Adrenal gland (tissue), 12 donors: Measurements from ENCODE around the gene RAB14. TPM values are rescaled to one million over a fixed set of nuclear protein-coding genes. Genes with fewer than 3 reads are reported as not detected.

Experiments
- DNase-seq, 7 donors: peaks; one replicate each; pipeline ENCODE4 v3.0.0-alpha.2; 2019 to 2020
- H3K27ac ChIP-seq, 5 donors: fragments of 200-600 bp; sonication (generic) in 4 of 5; 1 replicate in 3 of 5; 2 replicates in 2 of 5; pipeline versions ENCODE4 v1.5.1 to v1.8.0; 2016 to 2020; ENCODE audit warnings: mild to moderate bottlenecking in 1 of 5
- H3K27me3 ChIP-seq: fragments of 200-600 bp; 2 replicates; pipeline ENCODE4 v1.8.0; 2021
- H3K36me3 ChIP-seq, 2 donors: fragments of 200-600 bp; replicated peaks in 1 of 2; 1 replicate in 1 of 2; 2 replicates in 1 of 2; pipeline versions ENCODE4 v1.5.1 to v1.8.0; 2018 to 2022
- H3K4me1 ChIP-seq, 2 donors: fragments of 200-600 bp; replicated peaks in 1 of 2; 1 replicate in 1 of 2; 2 replicates in 1 of 2; pipeline versions ENCODE4 v1.5.1 to v1.8.0; 2018 to 2021
- H3K4me3 ChIP-seq, 4 donors: fragments of 200-600 bp; sonication (generic) in 3 of 4; one replicate each; pipeline ENCODE4 v1.5.1; 2016 to 2018
- H3K9me3 ChIP-seq, 3 donors: fragments of 200-600 bp; sonication (generic) in 1 of 3; replicated peaks in 1 of 3; 1 replicate in 2 of 3; 2 replicates in 1 of 3; pipeline versions ENCODE4 v1.5.1 to v1.8.0; 2016 to 2021
- CTCF ChIP-seq, 6 experiments: fragments of 450-650 bp in 4 of 6; fragments of 200-600 bp in 2 of 6; sonication (generic) in 1 of 6; IDR thresholded peaks; 1 replicate in 5 of 6; 2 replicates in 1 of 6; pipeline versions ENCODE4 v1.5.1 to v1.8.0; 2016 to 2021; ENCODE audit warnings: antibody characterized with exemption in 6 of 6, mild to moderate bottlenecking in 2 of 6, moderate library complexity in 1 of 6
- POLR2A ChIP-seq, 2 donors: fragments of 450-650 bp; IDR thresholded peaks; one replicate each; pipeline ENCODE4 v1.6.1; 2017; ENCODE audit warnings: antibody characterized with exemption in 2 of 2, mild to moderate bottlenecking in 2 of 2, moderate library complexity in 1 of 2
- WGBS, 4 donors: extraction: QIAGEN DNeasy Blood & Tissue Kit in 2 of 4; methylation state at CpG; one replicate each; pipeline versions ENCODE4 v1.1.5 to v1.1.7; 2013 to 2017; 5-methylcytosine and 5-hydroxymethylcytosine counted together
- intact Hi-C, 2 donors: fragments of 100-400 bp; cut with DNase I; formaldehyde crosslinking; loops; one replicate each; pipeline versions ENCODE4 v1.14.1 to v1.15.0; 2022 to 2023
- polyA plus RNA-seq, 3 donors: library from polyadenylated mRNA; stranded (reverse); fragments of 200-250 nt in 2 of 3; fragments of 350-450 nt in 1 of 3; fragmentation: Illumina TruSeq in 1 of 3; extraction: RNeasy Lipid Tissue Mini Kit (QIAGEN cat#74804) in 1 of 3; gene quantifications; one replicate each; pipeline ENCODE4 v1.2.3, GENCODE V29; 2013 to 2014
- total RNA-seq, 9 donors: library from RNA; depleted of rRNA in 4 of 9; stranded (reverse); fragments of >200 nt in 4 of 9; fragments of 120-200 nt in 1 of 9; fragmentation: NEBNext Ultra II Directional in 1 of 9; extraction: Animal tissue kit (Norgen Biotek cat#: 25700) in 1 of 9; gene quantifications; one replicate each; pipeline versions ENCODE4 v1.1.0 to v1.2.4, GENCODE V29; 2013 to 2023
- donor health status: healthy with polysubstance abuse.
- donor health status: Bipolar disorder and iron deficiency.
- donor health status: DM: yes; HTN: yes; CAD: no.
- donor health status: DM: no; HTN: no; CAD: no.
- donor health status: DM: no; HTN: no; CAD: no.
- donor health status: DM: yes; HTN: yes; CAD: no.

The RAB14 gene
- total and polyA plus RNA-seq, 12 donors, result 16.5 to 108 (median 43.5) TPM

- Histone ChIP-seq H3K27me3 (no peaks in the 10 kb centered on the region), H3K27ac (peak overlapping the region in 3 of 5 donors; percentile 13 to 74 (median 49)), H3K4me1 (peaks cover 0 to 8% of the 10 kb centered on the region in 2 donors), H3K36me3 (no peaks in the 10 kb centered on the region), H3K9me3 (peaks cover 0 to 10% (median 0%) of the 10 kb centered on the region in 3 donors), H3K4me3 (no peak overlapping the region)
- intact Hi-C loops, result no loop called here
- no peak for TF ChIP-seq POLR2A (IDR thresholded peaks at IDR 0.05)
- TF ChIP-seq CTCF (IDR thresholded peaks at IDR 0.05), result no peak
- 83 to 89% (median 88%) methylated on average over 4 of the region's 4 CpGs for WGBS, 4 donors
- DNase-seq, result no peak
These were observed 41.3 kb upstream of the RAB14 start for GRCh38 chr9:121242959-121243346.

GRCh38 chr9:121242219-121242958 lies 40.7 kb upstream of the RAB14 start:
- TF ChIP-seq CTCF (IDR thresholded peaks at IDR 0.05) (no peak), POLR2A (IDR thresholded peaks at IDR 0.05) (no peak)
- WGBS, 4 donors, result 32 to 60% (median 48%) methylated on average over 5 of the region's 5 CpGs
- Histone ChIP-seq H3K4me1 (peaks cover 0 to 8% of the 10 kb centered on the region in 2 donors), H3K4me3 (no peak overlapping the region), H3K27ac (peak overlapping the region in 4 of 5 donors; percentile 2 to 74 (median 31)), H3K9me3 (peaks cover 0 to 10% (median 0%) of the 10 kb centered on the region in 3 donors), H3K36me3 (no peaks in the 10 kb centered on the region), H3K27me3 (no peaks in the 10 kb centered on the region)
- intact Hi-C loops, result no loop called here
- DNase-seq, result peak in 6 of 7 donors; percentile 25 to 58 (median 36)

GRCh38 chr9:121240472-121241135 lies 38.9 kb upstream of the RAB14 start:
- intact Hi-C loops, result no loop called here
- Histone ChIP-seq H3K9me3 (peaks cover 0 to 10% (median 0%) of the 10 kb centered on the region in 3 donors), H3K4me1 (peaks cover 0 to 8% of the 10 kb centered on the region in 2 donors), H3K27me3 (no peaks in the 10 kb centered on the region), H3K27ac (no peak overlapping the region), H3K4me3 (no peak overlapping the region), H3K36me3 (no peaks in the 10 kb centered on the region)
- DNase-seq, result no peak
- 94 to 97% (median 95%) methylated on average over 6 of the region's 6 CpGs for WGBS, 4 donors
- TF ChIP-seq CTCF (IDR thresholded peaks at IDR 0.05), result no peak
- TF ChIP-seq POLR2A (IDR thresholded peaks at IDR 0.05), result no peak

GRCh38 chr9:121239851-121240250 lies 38.2 kb upstream of the RAB14 start:
- Histone ChIP-seq H3K36me3 (no peaks in the 10 kb centered on the region), H3K27ac (no peak overlapping the region), H3K4me1 (peaks cover 0 to 8% of the 10 kb centered on the region in 2 donors), H3K27me3 (no peaks in the 10 kb centered on the region), H3K4me3 (no peak overlapping the region), H3K9me3 (peaks cover 0 to 10% (median 0%) of the 10 kb centered on the region in 3 donors)
- intact Hi-C loops, result no loop called here
- no peak for TF ChIP-seq CTCF (IDR thresholded peaks at IDR 0.05)
- no peak for TF ChIP-seq POLR2A (IDR thresholded peaks at IDR 0.05)
- DNase-seq, result no peak
- WGBS, 4 donors, result 91 to 97% (median 96%) methylated on average over 4 to 5 of the region's 5 CpGs
